ENCODE data around the gene ANKFY1. TPM values are rescaled to one million over a fixed set of nuclear protein-coding genes. Genes with fewer than 3 reads are reported as not detected.

The ANKFY1 gene
- total RNA-seq, 1 experiment from 2014 or later: 38.9 TPM

- ATAC-seq: peak; percentile 8; the same call in 1 of the 2 replicates
- BruUV-seq (replicated peaks): no TSS peak
- H2AFZ ChIP-seq (ENCODE audit: low read depth, low read length, poor library complexity, severe bottlenecking): no peak overlapping the region
- H3K27ac ChIP-seq (ENCODE audit: low read depth, low read length): 0 out of 2 replicates have a peak overlapping the region, but pooled peaks have one; percentile 32
- H3K9me2 ChIP-seq (ENCODE audit: insufficient read depth): no peaks in the 10 kb centered on the region
- H3K36me3 ChIP-seq (ENCODE audit: control insufficient read depth in 1 of 2, insufficient read depth in 2 of 2, low read length in 2 of 2): no peaks in the 10 kb centered on the region
- intact Hi-C loops (cut with micrococcal nuclease): loop anchor here (1.0 kb wide), 1 partner anchor 33 kb away; no protein-coding TSS in a partner anchor
- ChIA-PET POLR2A (no interaction called here), CTCF (interaction anchor here (0.6 to 5.1 kb wide), 9 partner anchors 8 to 38 kb away, joined by 3 to 35 read pairs (median 4); partner anchors contain the start of gene ANKFY1), RAD21 (ENCODE audit: low non-redundant PET in 1 of 2, low total read pairs in 2 of 2, uncharacterized antibody in 2 of 2, unreplicated experiment in 2 of 2) (no interaction called here)
- peaks cover 13% of the 10 kb centered on the region; the same call in 1 of the 2 replicates for H4K20me1 ChIP-seq (ENCODE audit: insufficient read depth)
- peak overlapping the region; percentile 71 for H3K4me2 ChIP-seq (ENCODE audit: low read length)
- peak overlapping the region; percentile 42 for H3K9ac ChIP-seq (ENCODE audit: low read length)
- TF ChIP-seq POLR2AphosphoS5 (IDR thresholded peaks at IDR 0.05; ENCODE audit: low read depth, low read length): no peak
- TF ChIP-seq SRF (IDR thresholded peaks at IDR 0.05; ENCODE audit: low read depth): no peak
- TF ChIP-seq YY1 (IDR thresholded peaks at IDR 0.05; ENCODE audit: extremely low read depth, insufficient replicate concordance, low read depth, low read length): no peak
- TF ChIP-seq CBX3 (IDR thresholded peaks at IDR 0.05; ENCODE audit: low read depth): no peak
- TF ChIP-seq RAD21 (IDR thresholded peaks at IDR 0.05; ENCODE audit: low read depth): no peak
- no peak for TF ChIP-seq POLR2A (IDR thresholded peaks at IDR 0.05; ENCODE audit: borderline replicate concordance, extremely low read depth, insufficient read depth, insufficient read length)
- TF ChIP-seq CEBPB (IDR thresholded peaks at IDR 0.05; ENCODE audit: low read depth): no peak
- TF ChIP-seq FOSL1 (IDR thresholded peaks at IDR 0.05; ENCODE audit: low read depth): no peak
- no peak for TF ChIP-seq REST (IDR thresholded peaks at IDR 0.05; ENCODE audit: low read depth)
- no peak for TF ChIP-seq CTCF (IDR thresholded peaks at IDR 0.05 in 2 of 3, conservative IDR thresholded peaks at IDR 0.05 in 1 of 3; ENCODE audit: borderline replicate concordance in 1 of 3, insufficient read depth in 1 of 3, low read depth in 2 of 3, low read length in 2 of 3)
- TF ChIP-seq MAX (IDR thresholded peaks at IDR 0.05): no peak
- TF ChIP-seq EZH2phosphoT487 (IDR thresholded peaks at IDR 0.05; ENCODE audit: borderline replicate concordance): no peak
- no peak for TF ChIP-seq ATF3 (IDR thresholded peaks at IDR 0.05)
- TF ChIP-seq ZNF274 (IDR thresholded peaks at IDR 0.05; ENCODE audit: low read depth, low read length): no peak
- TF ChIP-seq JUND (IDR thresholded peaks at IDR 0.05): no peak
- TF ChIP-seq EGR1 (IDR thresholded peaks at IDR 0.05; ENCODE audit: low read depth): no peak
- TF ChIP-seq EZH2 (IDR thresholded peaks at IDR 0.05): no peak
- no peak for TF ChIP-seq ZFX (IDR thresholded peaks at IDR 0.05)
- no peak for TF ChIP-seq TCF7L2 (IDR thresholded peaks at IDR 0.05; ENCODE audit: borderline replicate concordance, extremely low read depth, insufficient read depth, insufficient read length)
- TF ChIP-seq SP1 (IDR thresholded peaks at IDR 0.05; ENCODE audit: low read depth): no peak
- H3K9me3 ChIP-seq (ENCODE audit: control insufficient read depth in 1 of 2, insufficient read depth in 1 of 2, low read depth in 1 of 2, low read length in 2 of 2): no peaks in the 10 kb centered on the region
- peaks cover 20 to 27% of the 10 kb centered on the region in 2 experiments for H3K4me1 ChIP-seq (ENCODE audit: control insufficient read depth in 1 of 2, insufficient read depth in 2 of 2, low read length in 2 of 2)
- no peak for DNase-seq (ENCODE audit: low read depth, low spot score)
- peak overlapping the region in 1 of 2 experiments; percentile 14; a peak in 1 of 4 replicates for H3K4me3 ChIP-seq (replicated peaks in 1 of 2; ENCODE audit: low read depth in 1 of 2, low read length in 2 of 2)
- peaks cover 95% of the 10 kb centered on the region for H3K79me2 ChIP-seq (ENCODE audit: insufficient read depth, low read length)
- no peaks in the 10 kb centered on the region for H3K27me3 ChIP-seq (ENCODE audit: insufficient read depth, low read length)
Observed at GRCh38 chr17:4248504-4249277, 15.1 kb downstream of the ANKFY1 start.

Measured in HCT116 (cell line).